Neural cell (in vitro differentiated cells): ENCODE measurements around the gene ZNF277. TPM values are rescaled to one million over a fixed set of nuclear protein-coding genes. Genes with fewer than 3 reads are reported as not detected.

Source experiments
- H2AFZ ChIP-seq: fragments of 200-600, 300-800 bp; sonication (generic), shearing (Covaris generic); 2 replicates; pipeline ENCODE4 v1.6.0; 2014; ENCODE audit warnings: low read depth, mild to moderate bottlenecking, antibody characterized with exemption, low read length, moderate library complexity
- H3F3A ChIP-seq: fragments of 200-600 bp; shearing (Covaris generic); 2 replicates; pipeline ENCODE4 v1.6.1; 2016; ENCODE audit warnings: mild to moderate bottlenecking, moderate library complexity, mixed read lengths, antibody characterized with exemption, low read length; ENCODE audit not compliant: insufficient read depth, poor library complexity, severe bottlenecking
- H3K27ac ChIP-seq: fragments of 200-600, 300-800 bp; sonication (generic), shearing (Covaris generic); 2 replicates; pipeline ENCODE4 v1.5.1; 2014; ENCODE audit warnings: mild to moderate bottlenecking, low read length, moderate library complexity
- H3K27me3 ChIP-seq: fragments of 300-800, 200-600 bp; sonication (generic), shearing (Covaris generic); 2 replicates; pipeline ENCODE4 v1.6.0; 2014; ENCODE audit warnings: mild to moderate bottlenecking, low read depth, low read length, moderate library complexity; ENCODE audit not compliant: insufficient read depth
- H3K36me3 ChIP-seq: fragments of 300-800, 200-600 bp; sonication (generic), shearing (Covaris generic); 2 replicates; pipeline ENCODE4 v1.5.1; 2014; ENCODE audit warnings: mild to moderate bottlenecking, antibody characterized with exemption, low read length, moderate library complexity; ENCODE audit not compliant: insufficient read depth
- H3K4me2 ChIP-seq: fragments of 300-800, 200-600 bp; sonication (generic), shearing (Covaris generic); 2 replicates; pipeline ENCODE4 v1.6.0; 2014; ENCODE audit warnings: mild to moderate bottlenecking, low read length
- H3K4me3 ChIP-seq: fragments of 300-800, 200-600 bp; sonication (generic), shearing (Covaris generic); 2 replicates; pipeline ENCODE4 v1.5.1; 2014; ENCODE audit warnings: mild to moderate bottlenecking, low read length, moderate library complexity
- H3K79me2 ChIP-seq: fragments of 200-600 bp; shearing (Covaris generic); replicated peaks from 2 replicates; pipeline ENCODE4 v1.6.0; 2014; ENCODE audit warnings: mild to moderate bottlenecking, low read length, moderate library complexity; ENCODE audit not compliant: insufficient read depth
- H3K9ac ChIP-seq: fragments of 300-800, 200-600 bp; sonication (generic), shearing (Covaris generic); 2 replicates; pipeline ENCODE4 v1.6.1; 2016; ENCODE audit warnings: mild to moderate bottlenecking, low read length, mixed read lengths
- H3K9me2 ChIP-seq: fragments of 200-600 bp; shearing (Covaris generic); 2 replicates; pipeline ENCODE4 v1.6.1; 2016; ENCODE audit warnings: mild to moderate bottlenecking, low read length, mixed read lengths; ENCODE audit not compliant: insufficient read depth
- H3K9me3 ChIP-seq: fragments of 200-600, 300-800 bp; sonication (generic), shearing (Covaris generic); 2 replicates; pipeline ENCODE4 v1.6.1; 2016; ENCODE audit warnings: mild to moderate bottlenecking, mixed run types, low read length, moderate library complexity, mixed read lengths
- H4K20me1 ChIP-seq: fragments of 200-600 bp; shearing (Covaris generic); 2 replicates; pipeline ENCODE4 v1.6.1; 2016; ENCODE audit warnings: mild to moderate bottlenecking, mixed run types; ENCODE audit not compliant: insufficient read depth
- CTCF ChIP-seq: fragments of 450-650 bp; IDR thresholded peaks from 2 replicates; pipeline ENCODE4 v1.5.1; 2014; ENCODE audit warnings: antibody characterized with exemption, mild to moderate bottlenecking, moderate library complexity; ENCODE audit not compliant: poor library complexity, severe bottlenecking
- EP300 ChIP-seq: fragments of 450-650 bp; conservative IDR thresholded peaks from 2 replicates; pipeline ENCODE4 v1.6.1; 2014; ENCODE audit warnings: antibody characterized with exemption, mild to moderate bottlenecking, moderate library complexity; ENCODE audit not compliant: poor library complexity, severe bottlenecking
- EZH2 ChIP-seq: fragments of 200-600, 300-800 bp; shearing (Covaris generic), sonication (generic); IDR thresholded peaks from 2 replicates; pipeline ENCODE4 v1.6.1; 2014; ENCODE audit warnings: antibody characterized with exemption, low read length, borderline replicate concordance, mild to moderate bottlenecking; ENCODE audit not compliant: insufficient read depth, poor library complexity, severe bottlenecking
- MXI1 ChIP-seq: fragments of 450-650 bp; conservative IDR thresholded peaks from 2 replicates; pipeline ENCODE4 v1.6.1; 2014; ENCODE audit warnings: antibody characterized with exemption, mild to moderate bottlenecking; ENCODE audit not compliant: poor library complexity, severe bottlenecking
- POLR2AphosphoS5 ChIP-seq: IDR thresholded peaks from 2 replicates; pipeline ENCODE4 v1.6.1; 2012
- RAD21 ChIP-seq: fragments of 450-650 bp; conservative IDR thresholded peaks from 2 replicates; pipeline ENCODE4 v1.6.1; 2014; ENCODE audit warnings: antibody characterized with exemption, mild to moderate bottlenecking, moderate library complexity
- SMC3 ChIP-seq: fragments of 450-650 bp; conservative IDR thresholded peaks from 2 replicates; pipeline ENCODE4 v1.6.1; 2014; ENCODE audit warnings: antibody characterized with exemption, mild to moderate bottlenecking, moderate library complexity; ENCODE audit not compliant: poor library complexity
- TAF1 ChIP-seq: IDR thresholded peaks from 2 replicates; pipeline ENCODE4 v1.6.1; 2012; ENCODE audit warnings: low read depth
- polyA plus RNA-seq: library from polyadenylated mRNA; depleted of rRNA; stranded (reverse); fragments of >200 nt; gene quantifications from 2 replicates; pipeline ENCODE4 v1.2.3, GENCODE V29; 2014
- TF ChIP-seq, protein P1 (sequence below): IDR thresholded peaks from 2 replicates; pipeline ENCODE4 v1.6.1; 2012; ENCODE audit warnings: borderline replicate concordance

Gene ZNF277
- polyA plus RNA-seq, 1 donor from 2014 or later, result 30.0 TPM

- no peak overlapping the region for H3K9ac ChIP-seq
- no peak overlapping the region for H2AFZ ChIP-seq
- H3K27me3 ChIP-seq, result no peaks in the 10 kb centered on the region
- no peaks in the 10 kb centered on the region for H3K9me3 ChIP-seq
- H3K4me2 ChIP-seq, result no peak overlapping the region
- no peaks in the 10 kb centered on the region for H3K36me3 ChIP-seq
- H4K20me1 ChIP-seq, result no peaks in the 10 kb centered on the region
- no peaks in the 10 kb centered on the region for H3F3A ChIP-seq
- H3K27ac ChIP-seq, result no peak overlapping the region
- TF ChIP-seq POLR2AphosphoS5 (no peak), CTCF (no peak), MXI1 (no peak), RAD21 (no peak), TAF1 (no peak), SMC3 (no peak), EP300 (no peak), EZH2 (no peak)
- TF ChIP-seq, protein P1, sequence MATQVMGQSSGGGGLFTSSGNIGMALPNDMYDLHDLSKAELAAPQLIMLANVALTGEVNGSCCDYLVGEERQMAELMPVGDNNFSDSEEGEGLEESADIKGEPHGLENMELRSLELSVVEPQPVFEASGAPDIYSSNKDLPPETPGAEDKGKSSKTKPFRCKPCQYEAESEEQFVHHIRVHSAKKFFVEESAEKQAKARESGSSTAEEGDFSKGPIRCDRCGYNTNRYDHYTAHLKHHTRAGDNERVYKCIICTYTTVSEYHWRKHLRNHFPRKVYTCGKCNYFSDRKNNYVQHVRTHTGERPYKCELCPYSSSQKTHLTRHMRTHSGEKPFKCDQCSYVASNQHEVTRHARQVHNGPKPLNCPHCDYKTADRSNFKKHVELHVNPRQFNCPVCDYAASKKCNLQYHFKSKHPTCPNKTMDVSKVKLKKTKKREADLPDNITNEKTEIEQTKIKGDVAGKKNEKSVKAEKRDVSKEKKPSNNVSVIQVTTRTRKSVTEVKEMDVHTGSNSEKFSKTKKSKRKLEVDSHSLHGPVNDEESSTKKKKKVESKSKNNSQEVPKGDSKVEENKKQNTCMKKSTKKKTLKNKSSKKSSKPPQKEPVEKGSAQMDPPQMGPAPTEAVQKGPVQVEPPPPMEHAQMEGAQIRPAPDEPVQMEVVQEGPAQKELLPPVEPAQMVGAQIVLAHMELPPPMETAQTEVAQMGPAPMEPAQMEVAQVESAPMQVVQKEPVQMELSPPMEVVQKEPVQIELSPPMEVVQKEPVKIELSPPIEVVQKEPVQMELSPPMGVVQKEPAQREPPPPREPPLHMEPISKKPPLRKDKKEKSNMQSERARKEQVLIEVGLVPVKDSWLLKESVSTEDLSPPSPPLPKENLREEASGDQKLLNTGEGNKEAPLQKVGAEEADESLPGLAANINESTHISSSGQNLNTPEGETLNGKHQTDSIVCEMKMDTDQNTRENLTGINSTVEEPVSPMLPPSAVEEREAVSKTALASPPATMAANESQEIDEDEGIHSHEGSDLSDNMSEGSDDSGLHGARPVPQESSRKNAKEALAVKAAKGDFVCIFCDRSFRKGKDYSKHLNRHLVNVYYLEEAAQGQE, result no peak
- H3K79me2 ChIP-seq, result peaks cover 8% of the 10 kb centered on the region
- no peak overlapping the region for H3K4me3 ChIP-seq
- no peaks in the 10 kb centered on the region for H3K9me2 ChIP-seq
Measured at GRCh38 chr7:112183266-112183665, 23.2 kb upstream of the ZNF277 start.

- TF ChIP-seq POLR2AphosphoS5, result no peak
- Histone ChIP-seq H3F3A (no peaks in the 10 kb centered on the region), H3K9ac (no peak overlapping the region), H3K36me3 (no peaks in the 10 kb centered on the region), H3K9me2 (no peaks in the 10 kb centered on the region), H4K20me1 (no peaks in the 10 kb centered on the region), H3K4me2 (no peak overlapping the region), H3K4me3 (no peak overlapping the region), H3K9me3 (no peaks in the 10 kb centered on the region), H2AFZ (no peak overlapping the region), H3K27ac (no peak overlapping the region), H3K79me2 (peaks cover 14% of the 10 kb centered on the region), H3K27me3 (no peaks in the 10 kb centered on the region)
Measured at GRCh38 chr7:112184455-112184854, 22.0 kb upstream of the ZNF277 start.
